ENCODE results near the gene KCNN3.
A peak's percentile ranks its signal among the peaks of the same experiment; 100 is the strongest.

KCNN3 gene

DNA sequence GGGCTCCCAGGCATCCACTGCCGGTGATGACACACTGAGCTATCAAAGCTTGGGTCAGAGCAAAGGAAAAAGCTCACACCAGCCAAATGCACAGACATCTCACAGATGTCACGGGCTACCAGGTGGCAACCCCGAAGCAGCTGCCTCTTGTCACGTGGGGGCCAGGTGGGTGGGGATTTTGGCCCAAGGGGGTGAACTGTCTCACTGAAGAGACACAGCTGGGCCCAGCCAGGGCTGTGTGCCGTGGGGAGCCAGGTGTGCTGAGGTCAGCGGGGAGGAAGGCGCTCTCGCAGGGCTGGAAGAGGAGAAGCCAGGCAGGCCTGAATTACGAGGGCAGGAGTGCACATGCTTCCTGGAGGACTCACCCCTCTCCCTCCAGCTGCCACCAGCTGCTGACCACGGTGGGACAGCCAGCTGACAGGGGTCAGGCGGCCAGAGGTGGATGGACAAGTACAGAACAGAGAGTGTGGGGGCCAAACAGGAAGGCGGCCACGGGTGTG, 32.4 kb downstream of the KCNN3 start:
- DNase-seq (ENCODE audit: low read depth in 2 of 2) = peak; percentile 18 to 21
- no peak overlapping the region for H3K4me3 ChIP-seq (replicated peaks in 1 of 2; ENCODE audit: low read depth in 2 of 2, low read length in 2 of 2)
- TF ChIP-seq, protein P1, sequence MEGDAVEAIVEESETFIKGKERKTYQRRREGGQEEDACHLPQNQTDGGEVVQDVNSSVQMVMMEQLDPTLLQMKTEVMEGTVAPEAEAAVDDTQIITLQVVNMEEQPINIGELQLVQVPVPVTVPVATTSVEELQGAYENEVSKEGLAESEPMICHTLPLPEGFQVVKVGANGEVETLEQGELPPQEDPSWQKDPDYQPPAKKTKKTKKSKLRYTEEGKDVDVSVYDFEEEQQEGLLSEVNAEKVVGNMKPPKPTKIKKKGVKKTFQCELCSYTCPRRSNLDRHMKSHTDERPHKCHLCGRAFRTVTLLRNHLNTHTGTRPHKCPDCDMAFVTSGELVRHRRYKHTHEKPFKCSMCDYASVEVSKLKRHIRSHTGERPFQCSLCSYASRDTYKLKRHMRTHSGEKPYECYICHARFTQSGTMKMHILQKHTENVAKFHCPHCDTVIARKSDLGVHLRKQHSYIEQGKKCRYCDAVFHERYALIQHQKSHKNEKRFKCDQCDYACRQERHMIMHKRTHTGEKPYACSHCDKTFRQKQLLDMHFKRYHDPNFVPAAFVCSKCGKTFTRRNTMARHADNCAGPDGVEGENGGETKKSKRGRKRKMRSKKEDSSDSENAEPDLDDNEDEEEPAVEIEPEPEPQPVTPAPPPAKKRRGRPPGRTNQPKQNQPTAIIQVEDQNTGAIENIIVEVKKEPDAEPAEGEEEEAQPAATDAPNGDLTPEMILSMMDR (IDR thresholded peaks at IDR 0.05; ENCODE audit: low read depth, low read length) = no peak

DNA sequence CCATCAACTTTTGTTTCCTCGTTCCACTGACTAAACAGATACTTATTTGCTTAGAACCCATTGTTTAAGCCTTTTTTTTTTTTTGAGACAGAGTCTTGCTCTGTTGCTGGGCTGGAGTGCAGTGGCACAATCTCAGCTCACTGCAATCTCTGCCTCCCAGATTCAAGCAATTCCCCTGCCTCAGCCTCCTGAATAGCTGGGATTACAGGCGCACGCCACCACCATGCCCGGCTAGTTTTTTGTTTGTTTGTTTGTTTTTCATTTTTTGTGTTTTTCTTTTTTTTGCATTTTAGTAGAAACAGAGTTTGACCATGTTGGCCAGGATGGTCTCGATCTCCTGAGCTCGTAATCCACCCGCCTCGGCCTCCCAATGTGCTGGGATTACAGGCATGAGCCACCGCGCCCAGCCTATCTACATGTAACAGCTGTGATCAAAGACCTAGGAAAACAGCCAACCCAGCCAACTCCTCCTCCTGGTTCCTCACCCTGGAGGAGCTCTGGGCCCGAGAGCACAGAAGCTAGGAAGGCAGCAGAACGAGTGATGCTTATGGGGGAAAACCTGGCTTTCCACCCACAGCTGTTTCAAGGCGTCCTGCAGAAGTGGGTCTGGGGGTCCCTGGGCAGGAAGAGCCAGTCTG, 32.9 kb downstream of the KCNN3 start:
- TF ChIP-seq, protein P1 (IDR thresholded peaks at IDR 0.05; ENCODE audit: low read depth, low read length) = no peak
- H3K4me3 ChIP-seq (replicated peaks in 1 of 2; ENCODE audit: low read depth in 2 of 2, low read length in 2 of 2) = no peak overlapping the region
- peak in 1 of 2 donors; percentile 37 for DNase-seq (ENCODE audit: low read depth in 2 of 2)

DNA sequence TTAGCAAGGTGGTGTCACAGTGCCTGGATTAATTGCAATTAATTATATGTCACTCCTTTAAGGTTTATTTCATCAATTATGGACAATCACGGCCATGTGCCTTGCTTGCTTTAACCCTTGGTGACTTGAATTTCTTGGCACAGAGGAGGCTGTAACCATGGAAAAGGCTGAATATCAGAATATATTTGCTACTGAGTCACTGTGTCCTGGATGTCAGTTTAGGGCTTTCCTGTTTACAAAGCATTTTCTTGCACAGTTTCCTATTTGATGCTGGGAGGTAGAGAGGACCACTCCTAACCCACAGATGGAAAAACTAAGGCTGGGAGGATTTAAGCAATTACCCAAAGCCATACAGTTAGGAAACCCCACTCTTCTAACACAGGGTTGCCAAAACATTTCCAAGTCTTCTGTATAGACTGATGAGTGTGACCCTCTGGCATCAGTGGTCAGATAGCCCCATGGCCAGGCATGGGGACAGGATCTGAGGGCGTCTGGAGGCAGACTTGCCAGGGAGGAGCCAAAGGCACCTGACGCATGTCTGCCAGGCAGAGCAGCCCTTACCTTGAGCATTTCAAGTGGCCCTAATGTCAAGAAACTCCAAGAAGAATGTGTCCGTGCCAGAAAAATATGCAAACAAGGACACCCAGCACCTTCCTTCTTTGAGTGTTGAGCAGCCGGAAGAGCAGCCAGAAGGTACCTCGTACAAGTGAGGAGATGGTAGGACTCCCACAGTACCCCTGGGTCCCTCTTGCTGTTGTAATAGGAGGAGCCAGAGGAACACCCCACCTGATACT, 34.4 kb downstream of the KCNN3 start:
- TF ChIP-seq, protein P1 (IDR thresholded peaks at IDR 0.05; ENCODE audit: low read depth, low read length) = no peak
- no peak for DNase-seq (ENCODE audit: low read depth in 2 of 2)
- H3K4me3 ChIP-seq (replicated peaks in 1 of 2; ENCODE audit: low read depth in 2 of 2, low read length in 2 of 2) = no peak overlapping the region

DNA sequence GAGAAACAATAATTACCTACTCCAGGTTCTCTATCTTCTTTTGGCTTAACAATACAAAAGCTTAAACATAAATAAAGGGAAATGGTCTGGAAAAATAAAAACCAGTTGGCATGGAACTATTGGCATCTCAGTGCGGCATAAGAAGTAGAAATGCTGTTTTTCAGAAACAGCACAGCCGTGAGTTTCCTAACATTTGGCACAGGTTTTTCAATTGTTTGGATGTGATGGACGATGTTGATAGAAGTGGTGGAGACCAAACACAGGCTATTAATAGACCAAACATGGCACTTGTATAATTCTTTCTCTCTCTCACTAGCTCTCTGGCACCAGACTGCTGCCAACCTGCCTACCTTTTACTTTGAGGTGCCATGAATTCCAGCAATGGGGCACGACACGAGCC, 36.2 kb downstream of the KCNN3 start:
- no peak for DNase-seq (ENCODE audit: low read depth in 2 of 2)
- H3K4me3 ChIP-seq (replicated peaks in 1 of 2; ENCODE audit: low read depth in 2 of 2, low read length in 2 of 2) = no peak overlapping the region
- TF ChIP-seq, protein P1 (IDR thresholded peaks at IDR 0.05; ENCODE audit: low read depth, low read length) = no peak

DNA sequence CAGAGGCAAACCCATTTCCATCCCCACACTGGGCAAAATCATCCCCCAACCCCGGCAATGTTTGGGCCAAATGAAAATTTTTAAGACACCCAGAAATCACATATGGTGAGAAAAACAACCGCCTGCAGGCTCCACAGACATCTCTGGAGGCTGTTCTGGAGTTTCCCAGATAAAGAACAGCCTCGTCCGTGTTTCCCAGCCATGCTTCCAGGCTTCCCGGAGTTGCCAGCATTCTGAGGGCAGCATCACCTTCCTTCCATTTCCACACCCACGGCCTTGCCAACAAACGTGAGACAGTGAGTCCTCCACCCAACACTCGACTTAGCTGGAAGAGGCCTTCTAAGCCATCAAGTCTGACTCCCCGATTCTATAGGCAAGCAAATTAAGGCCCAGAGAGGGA, 36.9 kb downstream of the KCNN3 start:
- DNase-seq (ENCODE audit: low read depth in 2 of 2) = no peak
- TF ChIP-seq, protein P1 (IDR thresholded peaks at IDR 0.05; ENCODE audit: low read depth, low read length) = no peak
- no peak overlapping the region for H3K4me3 ChIP-seq (replicated peaks in 1 of 2; ENCODE audit: low read depth in 2 of 2, low read length in 2 of 2)

DNA sequence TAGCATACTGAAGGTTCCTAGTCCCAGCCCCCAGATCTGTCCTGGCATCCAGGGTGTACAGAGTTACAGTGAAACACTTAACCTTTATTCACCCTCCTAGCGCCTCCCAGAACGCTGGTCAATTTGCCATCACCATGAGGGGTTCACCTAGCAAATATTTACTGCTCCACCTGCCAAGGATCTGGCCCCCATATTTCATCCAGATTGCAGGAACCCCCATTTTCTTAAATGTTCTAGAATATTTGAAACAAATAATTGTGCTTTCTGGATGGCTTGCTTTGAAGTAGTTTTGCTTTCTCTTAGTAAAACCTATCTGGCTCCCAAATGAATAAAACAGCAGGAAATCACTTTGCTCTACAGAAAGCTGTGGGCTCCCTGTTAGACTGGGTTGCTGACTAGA, 37.7 kb downstream of the KCNN3 start:
- TF ChIP-seq, protein P1 (IDR thresholded peaks at IDR 0.05; ENCODE audit: low read depth, low read length) = no peak
- DNase-seq (ENCODE audit: low read depth in 2 of 2) = no peak
- H3K4me3 ChIP-seq (replicated peaks in 1 of 2; ENCODE audit: low read depth in 2 of 2, low read length in 2 of 2) = no peak overlapping the region
